SIG-M5 (cell line): Measurements from ENCODE around the gene NXN.
"Not testable (repeated sequence)": the region's sequence is repeated elsewhere in the genome, so short reads cannot be mapped to it uniquely, and the experiment has no call there.

Source experiments
- DNase-seq: peaks from one replicate; lab custom pipeline; 2025; lab: John Stamatoyannopoulos, UW

NXN gene

DNA sequence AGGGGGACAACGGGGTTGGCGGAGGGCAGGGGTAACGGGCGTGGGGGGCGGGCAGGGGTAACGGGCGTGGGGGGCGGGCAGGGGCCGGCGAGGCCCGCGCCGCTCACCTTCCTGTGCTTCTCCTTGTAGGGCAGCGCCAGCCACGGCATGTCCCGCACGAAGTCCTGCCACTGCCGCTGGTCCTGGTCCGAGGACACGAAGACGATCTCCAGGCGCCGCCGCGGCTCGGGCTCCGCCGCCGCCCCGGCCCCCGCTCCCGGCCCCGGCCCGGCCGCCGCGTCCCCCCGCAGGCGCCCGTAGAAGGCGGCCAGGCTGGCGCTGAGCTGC is 401 bp downstream of the NXN start:
- DNase-seq: no peak

DNA sequence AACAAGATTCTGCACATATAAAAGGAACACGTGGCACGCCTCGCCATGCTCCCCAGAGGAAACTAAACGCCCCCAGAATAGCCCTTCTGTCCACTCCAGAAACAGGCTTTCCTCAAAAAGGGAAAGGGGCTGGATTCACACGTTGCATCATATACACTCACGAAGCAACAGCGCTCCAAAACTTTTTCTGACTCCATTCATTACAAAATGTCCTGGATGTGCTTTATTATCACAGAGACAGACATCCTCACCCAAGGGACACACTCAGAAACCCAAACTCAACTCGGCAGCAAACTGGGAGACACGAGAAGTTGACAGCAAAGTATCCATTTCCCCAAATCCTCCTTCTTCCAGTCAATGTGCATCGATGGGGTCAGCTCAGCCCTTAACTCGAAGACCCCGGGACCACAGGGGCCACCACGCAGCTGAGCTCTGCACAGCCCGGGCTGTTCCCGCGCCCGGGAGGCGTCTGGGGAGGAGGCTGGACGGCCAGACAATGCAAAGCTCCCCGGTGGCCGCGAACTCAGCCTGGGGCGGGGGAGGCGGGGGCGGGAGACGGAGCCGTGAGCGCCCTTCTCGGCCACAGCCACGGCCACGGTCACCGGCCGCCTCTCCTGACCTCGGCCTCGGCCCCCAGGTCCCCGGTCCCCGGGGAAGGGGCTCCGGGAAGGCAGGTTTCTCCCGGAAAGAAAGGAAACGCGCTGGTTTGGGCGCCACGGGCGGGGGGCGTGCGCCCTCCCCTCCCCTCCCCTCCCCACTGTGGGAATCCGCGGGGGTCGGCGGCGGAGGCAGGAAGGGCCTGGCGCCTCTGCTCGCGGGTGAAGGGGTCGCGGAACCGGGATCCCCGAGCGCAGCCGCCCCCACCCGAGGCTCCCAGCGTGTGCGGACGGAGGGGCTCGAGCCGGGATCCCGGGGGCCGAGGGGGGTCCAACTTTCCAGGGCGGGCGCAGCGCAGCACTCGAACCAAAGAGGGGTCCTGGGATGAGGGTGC is 1.2 kb downstream of the NXN start:
- no peak for DNase-seq

DNA sequence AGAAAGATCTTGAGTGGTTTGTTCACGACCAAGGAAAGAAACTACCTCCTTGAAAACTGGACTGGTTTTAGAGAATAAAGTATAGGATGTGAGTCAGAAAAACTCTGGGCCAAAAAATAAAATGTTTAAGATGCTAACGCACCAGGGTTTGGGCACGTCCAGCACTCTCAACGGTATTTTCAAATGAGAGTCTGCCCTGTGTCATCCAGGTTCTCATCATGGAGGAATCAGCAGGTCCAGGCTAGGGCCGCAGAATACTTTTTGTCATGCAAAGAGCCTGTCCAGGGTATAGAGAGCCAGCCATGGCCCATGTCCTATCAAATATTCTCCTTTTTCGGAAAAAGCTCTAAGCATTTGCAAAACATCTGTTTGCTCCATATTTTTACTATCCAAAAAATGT is 2.4 kb downstream of the NXN start:
- DNase-seq: no peak

DNA sequence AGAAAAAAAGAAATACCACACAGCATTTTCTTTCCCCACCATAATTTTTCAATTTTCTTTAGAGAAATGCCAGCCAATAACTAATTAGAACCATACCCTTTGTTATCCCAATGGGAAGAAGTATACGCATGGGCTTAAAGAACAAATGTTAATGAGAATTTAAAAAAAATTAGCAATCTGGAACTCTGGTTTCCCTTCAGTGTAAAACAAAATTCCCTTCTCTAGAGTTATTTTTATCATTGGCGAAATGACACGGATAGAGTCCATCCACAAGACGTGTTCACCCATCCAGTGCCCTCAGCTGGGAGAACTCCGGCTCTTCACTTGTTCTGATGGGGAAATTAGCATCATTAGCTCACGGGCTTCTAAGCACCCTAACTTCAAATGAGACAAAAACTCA is 3.3 kb downstream of the NXN start:
- no peak for DNase-seq

DNA sequence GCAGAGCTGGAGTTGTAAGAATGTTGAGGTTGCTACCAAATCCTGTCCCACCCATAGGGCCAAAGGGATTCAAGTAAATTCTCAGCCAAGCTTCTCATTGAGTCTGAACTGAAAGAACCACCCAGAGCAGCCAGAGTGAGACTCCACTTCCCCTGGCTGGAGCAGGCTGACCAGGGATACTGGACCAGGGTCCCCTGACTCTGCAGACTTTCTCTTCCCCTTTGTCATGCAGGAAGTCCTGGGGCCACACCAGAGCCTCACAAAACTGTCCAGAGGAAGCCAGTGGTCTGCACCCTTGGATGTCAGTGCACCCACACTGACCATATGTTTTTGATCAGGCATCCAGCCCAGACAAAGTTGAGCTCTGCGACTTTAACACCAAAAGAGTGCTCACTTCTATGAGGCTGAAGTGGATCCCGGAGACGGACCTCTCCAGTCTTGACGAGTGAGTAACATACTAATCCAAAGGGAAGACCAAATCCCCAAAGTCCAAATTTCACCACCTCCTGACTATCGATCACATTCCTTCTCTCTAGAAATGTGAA is 4.1 kb downstream of the NXN start:
- DNase-seq: no peak

DNA sequence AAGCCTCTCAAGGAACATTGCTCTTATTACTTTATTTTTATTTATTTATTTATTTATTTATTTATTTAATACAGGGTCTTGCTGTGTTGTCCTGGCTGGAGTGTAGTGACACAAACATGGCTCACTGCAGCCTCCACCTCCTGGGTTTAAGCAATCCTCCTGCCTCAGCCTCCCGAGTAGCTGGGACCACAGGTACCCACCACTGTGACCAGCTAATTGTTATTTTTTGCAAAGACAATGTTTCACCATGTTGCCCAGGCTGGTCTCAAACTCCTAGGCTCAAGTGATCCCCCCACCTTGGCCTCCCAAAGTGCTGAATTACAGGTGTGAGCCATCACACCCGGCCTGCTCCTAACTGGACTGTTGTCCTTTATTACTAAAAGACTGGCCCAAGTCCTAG is 4.8 kb downstream of the NXN start:
- DNase-seq: not testable (repeated sequence)

DNA sequence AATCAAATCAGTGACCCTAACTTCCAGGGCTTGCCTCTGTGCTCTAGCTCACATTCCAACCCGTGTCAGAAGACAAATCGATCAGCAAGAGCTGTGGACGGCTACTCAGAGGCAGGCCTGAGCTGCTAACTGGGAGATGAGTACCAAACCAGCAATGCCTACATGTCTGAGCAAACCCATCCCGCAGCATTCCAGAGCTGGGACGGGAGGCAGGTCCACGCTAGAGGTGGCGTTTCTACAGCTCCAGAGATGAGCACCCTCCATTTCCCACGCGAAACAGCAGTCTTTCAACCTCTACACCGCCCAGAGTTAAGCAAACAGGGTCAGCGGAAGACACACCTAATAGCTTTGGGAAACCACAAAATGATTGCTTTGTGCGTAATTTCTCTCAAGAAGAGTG is 6.5 kb downstream of the NXN start:
- no peak for DNase-seq

DNA sequence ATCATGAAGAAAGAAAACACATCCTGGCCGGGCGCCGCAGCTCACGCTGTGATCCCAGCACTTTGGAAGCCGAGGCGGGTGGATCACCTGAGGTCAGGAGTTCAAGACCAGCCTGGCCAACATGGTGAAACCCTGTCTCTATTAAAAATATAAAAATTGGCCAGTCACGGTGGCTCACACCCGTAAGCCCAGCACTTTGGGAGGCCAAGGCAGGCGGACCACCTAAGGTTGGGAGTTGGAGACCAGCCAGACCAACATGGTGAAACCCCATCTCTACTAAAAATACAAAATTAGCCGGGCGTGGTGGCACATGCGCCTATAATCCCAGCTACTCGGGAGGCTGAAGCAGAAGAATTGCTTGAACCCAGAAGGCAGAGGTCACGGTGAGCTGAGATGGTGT is 7.7 kb downstream of the NXN start:
- DNase-seq: not testable (repeated sequence)

DNA sequence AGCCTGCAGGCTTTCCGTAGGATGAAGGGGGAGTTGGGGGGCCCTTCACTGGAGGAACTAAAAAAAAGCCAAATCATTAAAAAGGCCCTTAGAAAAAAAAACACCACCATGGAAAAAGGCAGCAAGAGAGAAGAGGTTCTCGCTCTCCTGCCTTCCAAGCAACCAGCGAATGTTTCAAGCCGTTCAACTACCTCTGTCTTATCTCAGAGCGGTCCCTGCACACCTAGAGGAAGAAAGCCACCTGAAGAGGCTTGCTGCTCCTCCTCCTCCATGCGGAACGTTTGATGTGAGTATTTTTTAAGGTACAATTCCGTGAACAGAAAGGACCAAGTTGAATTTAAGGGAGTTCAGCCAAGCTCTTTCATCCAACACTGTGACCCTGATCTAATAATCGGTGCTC is 9.2 kb downstream of the NXN start:
- no peak for DNase-seq

DNA sequence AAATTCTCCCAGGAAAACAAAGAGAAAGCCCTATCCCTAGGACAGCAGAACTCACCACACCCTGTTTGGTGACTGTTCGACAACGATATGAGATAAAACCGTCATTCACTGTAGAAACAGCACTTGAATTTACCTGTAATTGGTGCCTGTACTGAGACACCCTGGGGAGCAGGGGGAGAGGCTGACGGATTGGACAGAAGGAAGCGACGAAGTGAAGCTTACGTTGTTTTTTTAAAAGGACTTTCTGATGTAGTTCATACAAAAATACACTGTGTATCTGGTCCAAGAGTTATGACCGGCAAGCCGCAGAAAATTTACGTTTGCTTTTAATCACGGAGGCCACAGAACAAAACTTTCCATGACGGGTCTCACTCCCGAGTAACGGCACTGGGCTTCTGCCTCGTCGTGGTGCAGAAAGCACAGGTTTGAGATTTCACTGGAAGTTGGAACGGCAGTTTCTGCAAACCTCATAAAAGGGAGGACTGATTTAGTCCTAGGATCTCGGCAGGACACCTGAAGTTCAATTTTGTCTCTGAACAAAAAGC is 9.7 kb downstream of the NXN start:
- no peak for DNase-seq

DNA sequence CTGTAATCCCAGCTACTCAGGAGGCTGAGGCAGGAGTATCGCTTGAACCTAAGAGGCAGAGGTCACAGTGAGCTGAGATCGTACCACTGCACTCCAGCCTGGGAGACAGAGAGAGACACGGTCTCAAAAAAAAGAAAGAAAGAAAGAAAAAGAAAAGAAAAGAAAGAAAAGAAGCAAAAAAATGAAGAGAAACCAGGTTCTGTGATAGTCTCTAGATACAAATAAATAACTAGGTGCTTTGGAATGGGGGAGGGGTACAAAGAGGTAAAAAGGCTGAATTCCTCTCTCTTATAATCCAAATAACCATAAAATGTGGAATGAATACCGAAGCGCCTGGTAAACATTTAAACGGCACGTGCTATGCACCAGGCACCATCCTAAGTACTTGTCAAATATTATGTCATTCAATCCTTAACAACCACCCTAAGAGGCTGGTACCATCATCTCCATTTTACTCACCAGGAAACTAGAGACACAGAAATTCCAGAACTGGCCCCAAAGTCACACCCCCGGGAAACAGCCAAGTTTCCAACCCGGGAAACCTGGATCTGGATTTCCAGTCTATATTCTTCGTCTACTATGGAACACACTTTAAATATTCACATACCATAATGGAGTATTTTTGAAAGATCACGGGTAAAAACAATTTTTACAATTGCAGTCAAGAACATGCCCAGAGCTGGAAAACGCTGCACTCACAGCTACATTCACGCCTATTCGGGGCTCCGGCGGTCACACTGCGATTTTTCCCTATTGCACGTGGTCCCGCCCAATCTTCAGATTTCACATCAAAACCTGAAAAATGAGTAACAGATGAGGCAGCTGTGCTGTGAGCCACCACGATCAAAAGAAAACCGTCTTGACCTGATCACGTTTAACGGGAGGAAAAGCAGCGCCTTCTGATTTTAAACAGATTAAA is 10.5 kb downstream of the NXN start:
- no peak for DNase-seq

DNA sequence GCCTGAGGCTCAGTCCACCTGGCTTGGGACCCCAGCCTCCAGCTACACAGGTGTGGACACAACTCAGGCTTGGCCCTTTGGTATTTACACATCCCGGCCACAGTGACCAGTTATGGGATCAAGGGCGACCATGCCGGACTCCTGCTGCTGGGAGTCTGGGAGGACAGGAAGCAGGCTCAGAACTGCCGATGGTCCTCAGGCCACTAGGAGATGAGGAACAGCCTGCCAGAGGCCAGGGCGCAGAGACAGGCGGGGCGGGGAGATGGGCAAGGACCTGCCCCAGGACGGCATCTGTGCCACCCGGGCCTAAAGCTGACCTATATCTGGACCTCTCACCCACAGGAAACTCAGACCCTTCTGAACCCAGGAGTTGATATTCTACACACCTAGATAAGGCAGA is 12.5 kb downstream of the NXN start:
- no peak for DNase-seq

DNA sequence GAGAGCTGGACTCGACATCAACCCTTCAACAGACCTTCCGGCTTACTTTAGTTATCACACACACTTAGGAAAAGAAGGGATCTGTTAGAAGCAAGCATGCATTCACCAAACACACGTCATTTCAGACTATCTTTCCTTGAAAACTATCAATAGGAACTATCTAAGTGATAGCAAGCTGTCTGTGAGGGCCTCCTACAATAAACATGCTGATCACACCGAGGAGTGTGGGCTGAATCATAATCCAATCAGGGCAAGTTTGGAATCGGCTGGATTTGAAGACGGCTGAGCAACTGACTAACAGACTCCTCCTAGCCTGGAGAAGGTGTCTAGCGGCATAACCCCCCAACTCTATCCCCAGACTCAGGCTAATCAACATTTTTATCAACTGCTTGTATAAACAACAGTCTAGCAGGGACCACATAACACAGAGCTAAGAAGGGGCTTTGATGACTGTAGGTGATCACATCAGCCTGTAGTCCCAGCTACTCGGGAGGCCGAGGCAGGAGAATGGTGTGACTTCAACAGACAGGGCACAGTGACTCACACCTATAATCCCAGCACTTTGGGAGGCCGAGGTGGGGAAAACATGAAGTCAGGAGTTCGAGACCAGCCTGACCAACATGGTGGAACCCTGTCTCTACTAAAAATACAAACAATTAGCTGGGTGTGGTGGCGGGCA is 14.1 kb downstream of the NXN start:
- no peak for DNase-seq

DNA sequence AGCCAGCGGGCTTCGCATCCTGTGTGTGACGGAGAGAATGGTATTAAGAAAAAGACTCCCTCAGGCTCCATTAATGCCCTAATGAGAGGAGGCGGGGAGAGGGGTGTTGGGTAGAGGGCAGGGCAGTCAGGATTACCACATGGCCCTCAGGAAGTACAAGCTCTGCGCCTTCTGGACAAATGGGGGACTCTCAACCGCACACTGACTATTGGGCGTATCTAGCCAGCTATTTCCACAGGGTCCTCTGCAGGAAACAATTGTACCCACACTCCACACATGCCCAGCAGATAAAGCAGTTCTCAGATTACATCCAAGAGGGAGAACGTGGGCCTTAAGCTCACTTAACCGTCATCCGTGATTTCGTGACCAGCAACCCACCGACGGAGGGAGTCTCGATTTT is 14.7 kb downstream of the NXN start:
- DNase-seq: no peak

DNA sequence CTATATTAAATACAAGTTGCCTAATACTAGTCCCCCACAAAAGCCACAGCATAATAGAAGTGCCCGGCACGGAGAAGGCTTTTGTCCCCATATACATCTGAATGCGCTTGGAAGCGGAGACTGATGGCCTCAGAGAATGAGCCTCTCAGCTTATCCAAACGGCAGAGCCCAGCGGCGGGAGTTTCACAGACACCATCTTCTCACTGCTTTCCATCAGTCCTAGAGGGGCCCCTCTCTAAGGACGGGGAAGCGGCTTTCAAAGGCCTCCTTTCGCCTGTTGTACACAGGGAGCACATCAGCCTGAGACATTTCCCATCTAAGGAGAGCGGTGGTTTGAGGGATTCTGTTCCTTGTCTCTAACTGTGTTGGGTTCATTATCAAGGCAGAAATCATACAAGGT is 16.9 kb downstream of the NXN start:
- DNase-seq: no peak

DNA sequence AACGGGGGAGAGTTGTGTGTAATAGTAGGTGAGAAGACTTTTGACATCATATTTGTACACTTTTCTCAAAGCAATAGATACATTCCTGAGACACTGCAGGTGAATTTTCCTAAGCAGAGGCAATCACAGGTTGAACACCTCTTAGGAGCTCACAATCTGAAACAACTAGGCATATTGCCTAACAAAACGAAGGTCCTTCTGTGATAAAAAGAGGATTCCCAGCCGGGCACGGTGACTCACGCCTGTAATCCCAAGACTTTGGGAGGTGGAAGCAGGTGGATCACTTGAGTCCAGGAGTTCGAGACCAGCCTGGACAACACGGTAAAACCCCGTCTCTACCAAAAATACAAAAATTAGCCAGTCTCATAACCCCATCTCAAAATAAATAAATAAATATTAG is 17.4 kb downstream of the NXN start:
- DNase-seq: no peak

DNA sequence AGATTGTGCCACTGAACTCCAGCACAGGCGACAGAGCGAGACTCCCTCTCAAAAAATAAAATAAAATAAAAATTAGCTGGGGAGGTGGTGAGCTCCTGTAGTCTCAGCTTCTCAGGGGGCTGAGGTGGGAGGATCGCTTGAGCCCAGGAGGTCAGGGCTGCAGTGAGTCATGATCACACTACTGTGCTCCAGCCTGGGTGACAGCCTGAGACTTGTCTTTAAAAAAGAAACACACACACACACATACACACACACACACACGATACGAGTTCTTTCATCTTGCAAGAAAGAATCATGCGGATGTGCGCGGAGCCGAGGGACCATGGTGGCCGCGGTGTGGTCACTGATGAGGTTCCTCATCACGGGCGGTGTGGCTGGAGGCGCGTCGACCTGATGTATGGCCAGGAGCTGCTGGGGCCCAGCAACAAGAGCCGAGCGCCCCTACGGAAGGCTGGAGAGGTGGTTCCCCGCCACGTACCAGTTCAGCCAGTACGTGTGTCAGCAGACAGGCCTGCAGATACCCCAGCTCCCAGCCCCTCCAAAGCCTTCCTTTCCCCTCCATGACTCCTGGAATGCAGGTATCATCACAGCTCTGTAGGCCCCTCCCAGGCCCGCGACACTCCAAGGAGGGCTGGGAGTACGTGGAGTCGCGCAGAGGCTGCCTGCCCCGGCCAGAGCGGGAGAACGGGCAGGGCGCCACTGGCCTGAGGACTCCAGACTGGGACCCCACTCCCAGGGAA is 20.7 kb downstream of the NXN start:
- no peak for DNase-seq

DNA sequence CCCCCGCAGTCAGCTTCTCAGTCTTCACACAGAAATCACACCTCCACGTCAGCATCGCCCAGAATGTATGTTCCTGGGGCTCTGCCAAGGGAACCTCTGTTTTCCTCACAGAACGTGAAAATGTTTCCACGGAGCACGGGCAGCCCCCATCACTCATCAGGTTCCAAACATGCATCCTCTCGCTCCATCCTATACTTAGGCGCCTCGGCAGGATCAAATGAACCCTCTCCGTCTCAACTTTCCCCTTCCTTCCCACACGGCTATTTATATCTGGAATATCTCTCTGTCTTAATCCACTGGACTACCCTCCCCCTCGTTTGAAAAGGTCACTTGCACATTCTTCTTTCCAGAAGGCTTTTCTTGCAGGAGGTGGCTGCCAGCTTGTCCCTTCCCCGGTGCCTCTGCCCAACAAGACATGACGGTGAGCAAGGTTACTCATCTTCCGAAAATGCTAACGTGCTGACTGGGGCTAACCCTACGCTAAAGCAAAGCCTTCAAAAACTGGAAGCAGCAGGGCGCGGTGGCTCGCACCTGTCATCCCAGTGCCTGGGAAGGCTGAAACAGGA is 21.6 kb downstream of the NXN start:
- no peak for DNase-seq

DNA sequence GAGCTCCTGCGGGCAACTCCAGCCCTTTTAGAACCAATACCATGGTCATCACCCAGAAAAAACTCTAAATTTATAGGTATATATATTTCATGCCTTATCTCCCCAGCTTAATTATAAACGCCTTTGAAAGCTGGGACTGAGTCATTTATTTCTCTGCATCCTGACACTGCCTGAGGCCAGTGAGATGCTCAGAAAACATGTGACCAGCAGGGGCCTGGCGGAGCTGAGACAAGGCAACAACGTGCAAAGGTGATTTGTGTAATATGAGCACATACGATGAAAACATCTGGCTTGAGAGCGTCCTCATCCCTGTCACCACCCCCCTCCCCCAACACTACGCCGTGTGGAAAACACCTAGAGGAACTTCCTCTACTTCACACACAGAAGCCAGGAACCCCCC is 22.7 kb downstream of the NXN start:
- DNase-seq: no peak

DNA sequence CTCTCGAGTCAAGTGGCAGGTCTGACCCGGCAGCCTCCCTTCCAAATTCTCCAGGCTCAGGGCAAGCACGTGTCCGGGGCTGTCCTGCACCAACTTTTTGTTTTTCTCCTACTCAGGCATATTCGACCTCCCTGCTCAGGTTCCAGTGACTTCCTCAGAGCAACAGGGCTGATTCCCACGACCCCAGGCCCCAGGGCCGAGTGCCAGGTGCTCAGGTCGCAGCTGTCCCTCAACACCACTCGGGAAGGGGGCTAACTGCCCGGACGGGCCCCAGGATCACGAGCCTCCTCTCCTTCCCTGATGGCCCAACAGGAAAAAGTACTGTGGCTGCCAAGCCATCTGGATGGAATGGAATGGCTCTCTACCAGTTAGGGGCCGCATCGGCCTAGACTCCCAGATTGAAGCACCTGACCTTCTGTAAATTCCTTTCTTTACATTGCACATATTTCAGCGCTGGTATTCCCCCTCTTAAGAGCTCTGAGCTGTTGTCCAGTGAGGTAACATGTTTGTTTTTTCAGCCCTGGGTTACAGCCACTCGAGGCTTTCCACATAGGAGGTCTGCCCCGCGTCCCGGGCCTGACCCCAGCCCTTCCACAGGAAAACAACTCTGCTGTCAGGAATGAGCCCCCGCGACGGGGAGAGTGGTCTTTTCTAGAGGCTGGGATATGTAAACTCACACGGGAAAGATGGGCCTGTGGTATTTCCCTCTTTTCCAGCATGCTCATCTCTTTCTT is 25.0 kb downstream of the NXN start:
- no peak for DNase-seq
